ENCODE data around the gene PELO.

GRCh38 chr5:52743529-52743928, 44.2 kb upstream of the PELO start:
- TF ChIP-seq REST (tag by site-specific recombination; IDR thresholded peaks at IDR 0.05) (no peak), HOXA7 (CRISPR knock-in tag; IDR thresholded peaks at IDR 0.05; ENCODE audit: borderline replicate concordance) (no peak), CTCF (tag by site-specific recombination; IDR thresholded peaks at IDR 0.05) (no peak), KLF17 (tag by site-specific recombination; IDR thresholded peaks at IDR 0.05) (no peak), BCL6B (tag by site-specific recombination; IDR thresholded peaks at IDR 0.05) (no peak), ZBTB49 (tag by site-specific recombination; IDR thresholded peaks at IDR 0.05; ENCODE audit: low read depth) (no peak), YY1 (tag by site-specific recombination; IDR thresholded peaks at IDR 0.05) (no peak), ZSCAN30 (tag by site-specific recombination; IDR thresholded peaks at IDR 0.05) (no peak), SALL2 (tag by site-specific recombination; IDR thresholded peaks at IDR 0.05; ENCODE audit: borderline replicate concordance) (no peak), ZNF514 (tag by site-specific recombination; IDR thresholded peaks at IDR 0.05) (no peak), ZNF239 (tag by site-specific recombination; IDR thresholded peaks at IDR 0.05) (no peak)

Measured in HEK293 (cell line).